ENCODE data around the gene ARMC7.
"Not testable (repeated sequence)": the region's sequence is repeated elsewhere in the genome, so short reads cannot be mapped to it uniquely, and the experiment has no call there.

Gene ARMC7

GRCh38 chr17:75155191-75155601 is 45.4 kb downstream of the ARMC7 start:
- DNase-seq, result no peak

- not testable (repeated sequence) for DNase-seq
Measured at GRCh38 chr17:75158480-75158879, 48.7 kb downstream of the ARMC7 start.

- DNase-seq, result no peak
Measured at GRCh38 chr17:75159196-75160031, 49.6 kb downstream of the ARMC7 start.

GRCh38 chr17:75160211-75160610 is 50.4 kb downstream of the ARMC7 start:
- DNase-seq, result no peak

GRCh38 chr17:75163074-75163473 is 53.3 kb downstream of the ARMC7 start:
- DNase-seq, result no peak

GRCh38 chr17:75164606-75165005 is 54.8 kb downstream of the ARMC7 start:
- not testable (repeated sequence) for DNase-seq

GRCh38 chr17:75168998-75169397 is 59.2 kb downstream of the ARMC7 start:
- no peak for DNase-seq

GRCh38 chr17:75173526-75173925 is 63.8 kb downstream of the ARMC7 start:
- DNase-seq, result no peak

- DNase-seq, result no peak
Measured at GRCh38 chr17:75174996-75175395, 65.2 kb downstream of the ARMC7 start.

GRCh38 chr17:75176625-75177024 is 66.9 kb downstream of the ARMC7 start:
- no peak for DNase-seq

GRCh38 chr17:75178453-75178852 is 68.7 kb downstream of the ARMC7 start:
- no peak for DNase-seq
